Keratinocyte (primary cell): Measurements from ENCODE around the gene MAP1LC3A.

Experiments
- CTCF ChIP-seq, 3 experiments: IDR thresholded peaks in 1 of 3; conservative IDR thresholded peaks in 1 of 3; optimal IDR thresholded peaks in 1 of 3; 2 replicates in 2 of 3; 3 replicates in 1 of 3; pipeline versions ENCODE3 to v1.5.1; 2011; ENCODE audit warnings: low read length in 3 of 3, mild to moderate bottlenecking in 3 of 3, moderate library complexity in 2 of 3, control low read depth in 1 of 3, inconsistent platforms in 1 of 3; ENCODE audit not compliant: insufficient read depth in 2 of 3; ENCODE audit errors: extremely low read depth in 1 of 3
- EZH2 ChIP-seq: IDR thresholded peaks from one replicate; pipeline ENCODE4 v1.6.1; 2012; ENCODE audit warnings: inconsistent platforms, mild to moderate bottlenecking, low read length, moderate library complexity

- TF ChIP-seq CTCF (optimal IDR thresholded peaks at IDR 0.05 in 1 of 3, IDR thresholded peaks at IDR 0.05 in 1 of 3, conservative IDR thresholded peaks at IDR 0.05 in 1 of 3; ENCODE audit: extremely low read depth in 1 of 3, insufficient read depth in 2 of 3, low read length in 3 of 3), result no peak
- no peak for TF ChIP-seq EZH2
Measured at GRCh38 chr20:34531608-34532265, 26.8 kb upstream of the MAP1LC3A start.
